ENCODE measurements around the gene ANP32A. TPM values are rescaled to one million over a fixed set of nuclear protein-coding genes. Genes with fewer than 3 reads are reported as not detected.

The ANP32A gene
- polyA plus RNA-seq, 1 donor (not counting 4 experiments of a cell fraction or from before 2014, with no cell fraction given), result 93.6 TPM

DNA sequence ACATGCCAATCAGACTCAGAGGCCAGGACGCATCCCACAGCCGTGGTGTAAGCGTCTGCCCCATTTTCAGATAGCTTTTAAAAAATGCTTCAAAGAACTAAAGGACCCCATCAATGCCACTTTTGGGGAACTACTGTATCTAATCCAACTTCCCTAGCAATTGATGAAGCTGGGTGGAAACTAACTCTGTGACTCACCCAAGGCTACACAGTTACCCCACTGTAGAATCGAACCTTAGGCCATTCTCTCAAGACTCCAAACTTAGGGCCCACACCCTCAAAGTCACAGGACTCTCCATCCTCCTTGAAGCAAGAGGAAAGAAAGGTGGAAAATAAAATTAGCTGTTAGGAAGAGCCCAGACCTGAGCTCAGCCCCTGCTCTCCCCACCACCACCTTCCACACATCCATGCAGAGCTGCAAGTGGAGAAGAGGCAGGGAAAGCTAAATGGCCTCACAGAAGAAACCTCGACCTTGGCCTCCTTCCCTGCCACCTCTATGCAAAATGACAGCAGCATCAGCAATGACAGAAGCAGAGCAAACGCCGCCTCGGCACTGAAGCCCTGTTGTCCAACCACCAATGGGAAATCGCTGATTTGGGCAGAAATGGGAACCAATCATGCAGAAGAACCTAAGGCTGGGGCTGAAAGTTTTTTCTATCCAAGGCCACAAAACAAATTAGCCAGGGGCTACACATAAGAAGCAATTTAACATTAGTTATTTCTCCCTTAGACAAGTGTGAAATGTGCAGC, 22.2 kb downstream of the ANP32A start:
- peaks cover 74% of the 10 kb centered on the region for H3K79me2 ChIP-seq (ENCODE audit: control insufficient read depth, insufficient read depth, low read length)

GRCh38 chr15:68797599-68798345, 22.9 kb downstream of the ANP32A start:
- dilution Hi-C loops (cut with MboI; ENCODE audit: extremely low pct_ligation_motif_present, low sequenced_read_pairs), result no loop called here
- FAIRE-seq (no peak), DNase-seq (ENCODE audit: low read depth, low spot score) (no peak)
- Histone ChIP-seq H3K4me2 (ENCODE audit: control insufficient read depth, extremely low read depth, insufficient read depth, low read depth, low read length) (no peak overlapping the region), H3K27me3 (ENCODE audit: control insufficient read depth, extremely low read depth, insufficient read depth, low read length) (no peaks in the 10 kb centered on the region), H3K36me3 (ENCODE audit: control insufficient read depth in 2 of 2, extremely low read depth in 1 of 2, insufficient read depth in 2 of 2, low read length in 2 of 2) (peaks cover 0 to 4% of the 10 kb centered on the region in 2 experiments), H3K4me3 (ENCODE audit: control insufficient read depth in 2 of 3, extremely low read depth in 1 of 3, insufficient read depth in 2 of 3, low read depth in 1 of 3, low read length in 3 of 3) (no peak overlapping the region), H3K79me2 (ENCODE audit: control insufficient read depth, insufficient read depth, low read length) (peaks cover 74% of the 10 kb centered on the region), H3K9me3 (ENCODE audit: control insufficient read depth, low read depth, low read length) (no peaks in the 10 kb centered on the region), H3K4me1 (ENCODE audit: control insufficient read depth, extremely low read depth, insufficient read depth, low read length) (peaks cover 30% of the 10 kb centered on the region), H3K9ac (ENCODE audit: control insufficient read depth, extremely low read depth, insufficient read depth, low read length) (no peak overlapping the region), H3K9me1 (ENCODE audit: control insufficient read depth, extremely low read depth, insufficient read depth, low read length) (peaks cover 2% of the 10 kb centered on the region), H4K20me1 (ENCODE audit: control insufficient read depth, extremely low read depth, insufficient read depth, low read length) (peaks cover 7% of the 10 kb centered on the region), H2AFZ (ENCODE audit: control insufficient read depth, low read length) (no peak overlapping the region), H3K27ac (ENCODE audit: control insufficient read depth, insufficient read depth, low read length) (no peak overlapping the region)
- TF ChIP-seq, protein P1, sequence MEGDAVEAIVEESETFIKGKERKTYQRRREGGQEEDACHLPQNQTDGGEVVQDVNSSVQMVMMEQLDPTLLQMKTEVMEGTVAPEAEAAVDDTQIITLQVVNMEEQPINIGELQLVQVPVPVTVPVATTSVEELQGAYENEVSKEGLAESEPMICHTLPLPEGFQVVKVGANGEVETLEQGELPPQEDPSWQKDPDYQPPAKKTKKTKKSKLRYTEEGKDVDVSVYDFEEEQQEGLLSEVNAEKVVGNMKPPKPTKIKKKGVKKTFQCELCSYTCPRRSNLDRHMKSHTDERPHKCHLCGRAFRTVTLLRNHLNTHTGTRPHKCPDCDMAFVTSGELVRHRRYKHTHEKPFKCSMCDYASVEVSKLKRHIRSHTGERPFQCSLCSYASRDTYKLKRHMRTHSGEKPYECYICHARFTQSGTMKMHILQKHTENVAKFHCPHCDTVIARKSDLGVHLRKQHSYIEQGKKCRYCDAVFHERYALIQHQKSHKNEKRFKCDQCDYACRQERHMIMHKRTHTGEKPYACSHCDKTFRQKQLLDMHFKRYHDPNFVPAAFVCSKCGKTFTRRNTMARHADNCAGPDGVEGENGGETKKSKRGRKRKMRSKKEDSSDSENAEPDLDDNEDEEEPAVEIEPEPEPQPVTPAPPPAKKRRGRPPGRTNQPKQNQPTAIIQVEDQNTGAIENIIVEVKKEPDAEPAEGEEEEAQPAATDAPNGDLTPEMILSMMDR (optimal IDR thresholded peaks at IDR 0.05 in 1 of 3, IDR thresholded peaks at IDR 0.05 in 1 of 3, conservative IDR thresholded peaks at IDR 0.05 in 1 of 3; ENCODE audit: extremely low read depth in 1 of 3, insufficient read depth in 2 of 3, low read length in 3 of 3), result no peak
- TF ChIP-seq EZH2 (IDR thresholded peaks at IDR 0.05; ENCODE audit: low read length), result no peak

More for the DNA sequence above, 22.2 kb downstream of the ANP32A start:
- no peak overlapping the region for H3K4me2 ChIP-seq (ENCODE audit: control insufficient read depth, extremely low read depth, insufficient read depth, low read depth, low read length)
- no peak for DNase-seq (ENCODE audit: low read depth, low spot score)
- peaks cover 0 to 6% of the 10 kb centered on the region in 2 experiments for H3K36me3 ChIP-seq (ENCODE audit: control insufficient read depth in 2 of 2, extremely low read depth in 1 of 2, insufficient read depth in 2 of 2, low read length in 2 of 2)
- TF ChIP-seq EZH2 (IDR thresholded peaks at IDR 0.05; ENCODE audit: low read length), result no peak
- TF ChIP-seq, protein P1 (optimal IDR thresholded peaks at IDR 0.05 in 1 of 3, IDR thresholded peaks at IDR 0.05 in 1 of 3, conservative IDR thresholded peaks at IDR 0.05 in 1 of 3; ENCODE audit: extremely low read depth in 1 of 3, insufficient read depth in 2 of 3, low read length in 3 of 3), result no peak
- H3K4me3 ChIP-seq (ENCODE audit: control insufficient read depth in 2 of 3, extremely low read depth in 1 of 3, insufficient read depth in 2 of 3, low read depth in 1 of 3, low read length in 3 of 3), result no peak overlapping the region
- H4K20me1 ChIP-seq (ENCODE audit: control insufficient read depth, extremely low read depth, insufficient read depth, low read length), result peaks cover 7% of the 10 kb centered on the region
- dilution Hi-C loops (cut with MboI; ENCODE audit: extremely low pct_ligation_motif_present, low sequenced_read_pairs), result no loop called here
- peaks cover 23% of the 10 kb centered on the region for H3K4me1 ChIP-seq (ENCODE audit: control insufficient read depth, extremely low read depth, insufficient read depth, low read length)
- no peak overlapping the region for H3K27ac ChIP-seq (ENCODE audit: control insufficient read depth, insufficient read depth, low read length)
- H2AFZ ChIP-seq (ENCODE audit: control insufficient read depth, low read length), result no peak overlapping the region
- H3K9ac ChIP-seq (ENCODE audit: control insufficient read depth, extremely low read depth, insufficient read depth, low read length), result no peak overlapping the region
- peaks cover 2% of the 10 kb centered on the region for H3K9me1 ChIP-seq (ENCODE audit: control insufficient read depth, extremely low read depth, insufficient read depth, low read length)
- H3K27me3 ChIP-seq (ENCODE audit: control insufficient read depth, extremely low read depth, insufficient read depth, low read length), result no peaks in the 10 kb centered on the region
- no peak for FAIRE-seq
- no peaks in the 10 kb centered on the region for H3K9me3 ChIP-seq (ENCODE audit: control insufficient read depth, low read depth, low read length)
